GM18498 (cell line): ENCODE data around the gene FXYD5.
"Not testable (repeated sequence)": the region's sequence is repeated elsewhere in the genome, so short reads cannot be mapped to it uniquely, and the experiment has no call there.

ENCODE experiments used
- ATAC-seq: cut with Tn5 transposase; IDR thresholded peaks from one replicate; pipeline ENCODE4 v1.9.1; 2021; ENCODE audit warnings: mild to moderate bottlenecking, moderate library complexity; ENCODE audit not compliant: unreplicated experiment

The FXYD5 gene

GRCh38 chr19:35136977-35137702 is 17.4 kb upstream of the FXYD5 start:
- no peak for ATAC-seq

GRCh38 chr19:35138305-35138892 is 16.1 kb upstream of the FXYD5 start, which contains the start of gene FXYD1:
FXYD1 (plus strand) TSS chr19:35138824; CDS start chr19:35140080, 1,256 bp downstream.
- no peak for ATAC-seq

DNA sequence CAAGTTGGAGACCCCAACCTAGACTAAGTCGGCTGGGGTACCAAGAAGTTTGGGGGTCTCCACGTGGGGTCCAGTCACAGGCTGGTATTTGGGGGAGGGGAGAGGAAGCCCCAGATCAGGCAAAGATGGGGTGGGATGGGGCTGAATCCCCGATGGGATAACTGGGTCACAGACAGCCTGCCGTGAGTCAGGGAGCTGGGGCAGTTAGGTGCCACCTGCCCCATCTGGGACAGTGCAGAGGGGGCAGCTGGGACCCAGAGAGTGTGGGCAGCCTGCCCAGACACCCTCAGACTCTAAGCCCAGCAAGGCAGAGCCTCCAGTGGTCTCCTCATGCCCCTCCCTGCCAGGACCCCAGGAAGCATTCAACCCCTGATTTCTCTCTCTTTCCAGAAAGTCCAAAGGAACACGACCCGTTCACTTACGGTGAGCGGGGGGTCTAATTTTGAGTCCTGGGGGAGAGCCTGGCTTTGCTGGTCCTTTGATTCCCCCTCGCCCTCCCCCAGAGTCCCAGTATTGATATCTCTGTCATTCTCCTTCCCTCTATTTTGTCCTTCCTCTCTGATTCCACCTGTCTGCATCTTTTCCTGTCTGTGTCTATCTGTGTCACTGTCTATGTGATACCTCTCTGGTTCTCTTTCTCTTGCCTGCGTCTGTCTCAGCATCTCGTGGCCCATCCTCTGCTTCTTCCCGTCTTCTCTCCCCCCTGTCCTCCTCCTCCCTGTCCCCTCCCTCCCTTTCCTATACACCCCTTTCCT is 14.2 kb upstream of the FXYD5 start:
- no peak for ATAC-seq

- peak; percentile 58 for ATAC-seq
Measured at GRCh38 chr19:35140962-35141836, 13.3 kb upstream of the FXYD5 start.

- no peak for ATAC-seq
Measured at GRCh38 chr19:35141837-35142605, 12.5 kb upstream of the FXYD5 start.

DNA sequence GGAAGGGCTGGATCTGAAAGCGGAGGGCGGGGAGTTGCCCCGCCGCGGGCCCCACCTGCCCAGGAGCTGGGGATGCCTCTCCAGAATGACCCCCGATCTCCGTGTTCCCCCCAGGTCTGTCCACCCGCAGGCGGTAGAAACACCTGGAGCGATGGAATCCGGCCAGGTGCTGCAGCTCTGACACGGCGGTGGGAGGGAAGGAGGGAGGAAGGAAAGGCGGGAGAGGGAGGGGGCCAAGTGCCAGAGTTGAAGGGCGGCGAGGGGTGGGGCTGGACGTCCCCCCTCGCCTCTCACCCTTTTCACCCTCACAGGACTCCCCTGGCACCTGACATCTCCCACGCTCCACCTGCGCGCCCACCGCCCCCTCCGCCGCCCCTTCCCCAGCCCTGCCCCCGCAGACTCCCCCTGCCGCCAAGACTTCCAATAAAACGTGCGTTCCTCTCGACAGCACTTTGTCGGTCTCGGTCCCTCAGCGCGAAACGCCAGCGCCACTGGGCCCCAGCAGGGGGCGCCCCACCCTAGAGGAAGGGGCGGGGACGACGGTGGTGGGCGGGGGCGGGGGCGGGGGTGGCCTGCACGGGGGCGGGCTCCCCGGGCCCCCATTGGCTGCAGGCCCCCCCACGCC is 11.8 kb upstream of the FXYD5 start:
- no peak for ATAC-seq

GRCh38 chr19:35143231-35143715 is 11.3 kb upstream of the FXYD5 start, which contains the start of gene FXYD7:
FXYD7 (plus strand) TSS chr19:35143255; CDS start chr19:35143334, 79 bp downstream.
- no peak for ATAC-seq

DNA sequence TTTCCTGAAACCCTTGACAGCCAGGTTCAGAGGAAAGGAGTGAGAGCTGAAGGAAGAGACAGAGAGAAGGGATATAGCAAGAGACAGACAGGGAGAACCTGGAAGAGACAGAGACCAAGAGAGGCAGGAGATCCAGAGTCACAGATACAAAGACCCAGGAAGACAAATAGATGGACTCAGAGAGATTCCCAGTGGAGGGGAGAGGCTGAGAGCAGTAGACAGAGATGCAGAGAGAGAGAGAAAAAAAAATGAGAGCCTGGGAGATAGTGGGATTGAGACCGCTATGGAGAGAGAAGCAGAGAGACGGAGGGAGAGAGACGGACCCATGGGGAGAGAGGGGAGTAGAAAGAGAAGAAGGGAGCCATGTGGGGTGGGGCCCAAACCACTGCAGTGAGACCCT is 10.7 kb upstream of the FXYD5 start:
- no peak for ATAC-seq

DNA sequence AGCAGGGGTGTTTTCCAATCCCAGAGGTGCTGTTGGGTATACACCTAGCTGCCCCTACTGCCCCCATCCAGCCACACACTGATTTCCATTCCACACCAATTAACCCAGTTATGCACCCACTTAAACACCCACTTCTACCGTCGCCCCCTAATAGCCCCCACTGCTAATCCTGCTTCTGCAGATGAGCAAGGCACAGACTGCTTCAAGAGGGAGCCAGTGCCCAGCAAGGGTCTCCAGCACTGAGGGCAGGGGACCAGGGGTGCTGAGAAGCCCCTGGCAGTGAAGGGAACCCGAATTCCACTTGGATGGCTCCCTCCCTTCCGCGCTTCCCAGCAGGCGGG is 10.3 kb upstream of the FXYD5 start:
- no peak for ATAC-seq

DNA sequence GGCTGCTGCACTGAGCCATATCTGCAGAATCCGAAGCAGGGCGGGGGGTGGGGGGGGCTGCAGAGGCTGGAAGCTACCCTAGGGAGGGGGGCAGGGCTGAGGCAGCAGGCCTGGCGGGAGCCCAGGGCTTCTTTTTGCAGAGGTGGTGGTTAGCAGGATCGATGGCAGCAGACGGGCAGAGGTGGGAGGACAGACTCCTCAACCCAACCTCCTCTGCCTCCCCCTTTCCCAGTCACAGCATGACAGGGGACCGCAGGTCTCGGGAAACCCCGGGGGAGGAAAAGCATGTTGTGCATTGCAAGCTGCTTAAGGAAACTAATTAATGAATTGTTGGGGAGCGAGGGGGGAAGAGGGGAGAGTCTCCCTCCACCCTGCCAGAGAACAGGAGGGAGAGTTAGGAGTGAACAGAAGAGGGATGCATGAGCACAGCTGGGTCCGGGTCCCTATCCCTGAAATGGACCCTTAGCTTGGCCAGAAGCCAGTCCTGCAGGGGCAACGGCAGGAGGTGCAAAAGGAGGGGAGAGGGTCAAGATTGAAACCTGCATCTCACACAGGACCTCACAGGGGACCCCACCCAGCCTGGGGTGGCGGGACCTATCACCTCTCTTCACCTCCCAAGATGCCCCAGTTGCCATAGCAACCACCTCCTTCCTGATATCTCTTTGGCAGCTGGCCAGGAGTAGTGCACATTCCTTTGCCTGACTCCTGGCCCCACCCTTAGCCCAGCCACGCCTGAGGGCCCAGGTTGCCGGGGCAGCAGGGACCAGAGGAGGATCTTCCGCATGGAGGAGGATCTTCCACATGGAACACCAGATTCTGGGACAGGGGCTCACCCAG is 9.7 kb upstream of the FXYD5 start:
- ATAC-seq: no peak

DNA sequence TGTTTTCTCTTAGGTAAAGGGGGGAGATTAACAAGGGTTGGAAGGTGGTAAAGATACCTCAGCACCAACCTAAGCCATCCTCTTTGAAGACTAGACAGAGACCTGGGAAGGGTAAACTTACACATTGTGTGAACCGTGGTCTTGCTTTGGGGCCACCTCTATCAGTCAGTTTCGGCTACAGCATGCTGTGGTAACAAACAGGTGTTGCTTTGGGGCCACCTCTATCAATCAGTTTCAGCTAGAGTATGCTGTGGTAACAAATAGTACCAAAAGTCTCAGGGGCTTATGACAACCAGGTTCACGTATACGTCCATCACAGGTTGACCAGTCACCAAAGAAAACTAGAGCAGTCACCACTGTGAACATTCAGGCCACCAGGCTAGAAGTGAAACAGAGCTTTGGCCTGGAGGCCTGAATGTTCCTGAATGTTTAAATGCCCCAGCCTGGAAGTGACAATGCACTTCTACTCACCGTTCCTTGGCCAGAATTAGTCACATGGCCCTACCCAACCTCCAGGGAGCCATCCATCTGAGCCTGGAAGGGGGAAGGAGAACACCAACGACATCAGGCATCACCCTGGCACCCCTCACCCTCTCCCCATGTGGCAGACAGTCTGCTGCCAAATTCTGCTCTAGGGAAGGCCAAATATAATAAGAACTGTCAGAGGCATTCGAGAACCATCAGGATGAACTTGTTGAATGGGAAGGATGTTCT is 7.6 kb upstream of the FXYD5 start:
- ATAC-seq: no peak

GRCh38 chr19:35149463-35149862 is 5.1 kb upstream of the FXYD5 start:
- no peak for ATAC-seq

DNA sequence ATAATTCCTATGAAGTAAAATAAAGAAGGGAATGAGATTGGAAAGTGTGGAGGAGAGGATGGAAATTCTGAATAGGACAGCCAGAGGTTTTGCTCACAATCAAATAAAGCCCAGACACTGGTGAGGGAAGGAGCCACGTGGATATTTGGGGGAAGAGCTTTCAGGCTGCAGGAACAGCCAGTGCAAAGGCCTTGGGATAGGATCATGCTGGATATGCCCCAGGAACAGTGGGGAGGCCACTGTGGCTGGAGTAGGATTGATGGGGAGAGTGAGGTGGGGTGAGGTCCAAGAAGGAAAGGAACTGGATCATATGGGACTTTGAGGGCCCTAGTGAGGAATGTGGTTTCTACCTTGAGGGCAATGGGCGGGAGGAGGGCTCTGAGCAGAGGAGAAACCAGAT is 4.1 kb upstream of the FXYD5 start:
- no peak for ATAC-seq

GRCh38 chr19:35151273-35152065 is 3.1 kb upstream of the FXYD5 start:
- ATAC-seq: no peak

DNA sequence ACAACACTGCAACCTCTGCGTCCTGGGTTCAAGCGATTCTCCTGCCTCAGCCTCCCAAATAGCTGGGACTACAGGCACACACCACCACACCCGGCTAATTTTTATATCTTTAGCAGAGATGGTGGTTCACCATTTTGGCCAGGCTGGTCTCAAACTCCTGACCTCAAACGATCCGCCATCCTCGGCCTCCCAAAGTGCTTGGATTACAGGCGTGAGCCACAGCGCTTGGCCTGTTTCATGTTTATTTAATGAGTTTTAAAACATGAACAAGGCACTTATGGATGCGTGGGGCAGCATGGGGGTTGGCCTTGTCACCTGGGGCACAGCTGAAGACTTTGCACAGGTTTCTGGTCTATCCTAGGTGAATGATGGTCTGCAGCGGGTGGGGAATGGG is 1.4 kb upstream of the FXYD5 start:
- ATAC-seq: not testable (repeated sequence)

GRCh38 chr19:35153701-35154524 is 622 bp upstream of the FXYD5 start:
- no peak for ATAC-seq
